HL-60 (cell line): ENCODE results near the gene SERPINA5.
"Not testable (repeated sequence)": the region's sequence is repeated elsewhere in the genome, so short reads cannot be mapped to it uniquely, and the experiment has no call there.

Source experiments
- CTCF ChIP-seq: IDR thresholded peaks from one replicate; pipeline ENCODE4 v1.5.1; 2011; ENCODE audit warnings: low read length, control low read depth, inconsistent platforms; ENCODE audit not compliant: insufficient read depth
- GABPA ChIP-seq: IDR thresholded peaks from 2 replicates; pipeline ENCODE4 v1.6.1; 2012; ENCODE audit warnings: low read depth
- POLR2AphosphoS5 ChIP-seq: IDR thresholded peaks from 2 replicates; pipeline ENCODE4 v1.6.1; 2012; ENCODE audit warnings: low read depth
- REST ChIP-seq: IDR thresholded peaks from 2 replicates; pipeline ENCODE4 v1.6.1; 2012; ENCODE audit warnings: low read depth; ENCODE audit not compliant: insufficient replicate concordance
- SPI1 ChIP-seq: IDR thresholded peaks from 2 replicates; pipeline ENCODE4 v1.6.1; 2012; ENCODE audit warnings: low read depth, mild to moderate bottlenecking, borderline replicate concordance

DNA sequence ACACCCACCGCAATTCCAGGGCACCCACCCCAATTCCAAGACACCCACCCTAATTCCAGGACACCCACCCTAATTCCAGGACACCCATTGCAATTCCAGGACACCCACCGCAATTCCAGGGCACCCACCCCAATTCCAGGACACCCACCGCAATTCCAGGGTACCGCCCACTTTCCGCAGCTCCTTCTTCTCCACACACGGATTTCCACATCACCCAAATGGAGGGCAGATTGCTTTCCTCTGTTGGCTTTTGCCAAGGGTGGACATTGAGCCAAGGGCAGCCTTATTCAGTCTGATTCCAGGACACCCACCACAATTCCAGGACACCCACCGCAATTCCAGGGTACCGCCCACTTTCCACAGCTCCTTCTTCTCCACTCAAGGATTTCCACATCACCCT is 56.6 kb downstream of the SERPINA5 start:
- TF ChIP-seq CTCF, POLR2AphosphoS5, GABPA, SPI1, REST: not testable (repeated sequence)
